CD14-positive monocyte (primary cell): ENCODE data around the gene PAXX. TPM values are rescaled to one million over a fixed set of nuclear protein-coding genes. Genes with fewer than 3 reads are reported as not detected.
A peak's percentile ranks its signal among the peaks of the same experiment; 100 is the strongest.

Experiments
- DNase-seq, 3 donors: peaks; one replicate each; pipeline ENCODE4 v3.0.0-alpha.2; 2011 to 2022
- H2AFZ ChIP-seq: 2 replicates; pipeline ENCODE4 v1.6.0; 2012; ENCODE audit warnings: mild to moderate bottlenecking, low read depth, low read length, inconsistent platforms; ENCODE audit not compliant: insufficient read depth, poor library complexity, severe bottlenecking
- H3K27ac ChIP-seq, 2 donors: 1 replicate in 1 of 2; 2 replicates in 1 of 2; pipeline ENCODE4 v1.5.1; 2012 to 2013; ENCODE audit warnings: low read length in 2 of 2, control low read depth in 1 of 2, inconsistent platforms in 1 of 2, low read depth in 1 of 2, mild to moderate bottlenecking in 1 of 2
- H3K27me3 ChIP-seq, 2 donors: one replicate each; pipeline versions ENCODE4 v1.6.0 to v1.6.1; 2011 to 2013; ENCODE audit warnings: low read length in 2 of 2; ENCODE audit not compliant: control insufficient read depth in 2 of 2, insufficient read depth in 2 of 2
- H3K36me3 ChIP-seq, 2 donors: replicated peaks in 1 of 2; 1 replicate in 1 of 2; 2 replicates in 1 of 2; pipeline versions ENCODE4 v1.5.1 to v1.6.1; 2012 to 2013; ENCODE audit warnings: low read length in 2 of 2, control low read depth in 1 of 2, inconsistent platforms in 1 of 2, mild to moderate bottlenecking in 1 of 2; ENCODE audit not compliant: insufficient read depth in 2 of 2, control insufficient read depth in 1 of 2
- H3K4me1 ChIP-seq, 2 donors: 1 replicate in 1 of 2; 2 replicates in 1 of 2; pipeline versions ENCODE4 v1.5.1 to v1.6.1; 2012 to 2013; ENCODE audit warnings: low read length in 2 of 2, control low read depth in 1 of 2, inconsistent platforms in 1 of 2, mild to moderate bottlenecking in 1 of 2, moderate library complexity in 1 of 2; ENCODE audit not compliant: insufficient read depth in 2 of 2, control insufficient read depth in 1 of 2
- H3K4me2 ChIP-seq: replicated peaks from 2 replicates; pipeline ENCODE3; 2012; ENCODE audit warnings: low read length, moderate library complexity, mild to moderate bottlenecking; ENCODE audit not compliant: poor library complexity, severe bottlenecking; ENCODE audit errors: extremely low read depth
- H3K4me3 ChIP-seq, 3 experiments: fragments of 200-600 bp in 1 of 3; sonication (generic) in 1 of 3; replicated peaks in 1 of 3; 1 replicate in 2 of 3; 2 replicates in 1 of 3; pipeline ENCODE4 v1.5.1; 2011 to 2013; ENCODE audit warnings: low read length in 3 of 3, mild to moderate bottlenecking in 3 of 3, control low read depth in 2 of 3, low read depth in 2 of 3, inconsistent platforms in 1 of 3, moderate library complexity in 1 of 3
- H3K79me2 ChIP-seq: 2 replicates; pipeline ENCODE4 v1.6.0; 2012; ENCODE audit warnings: mild to moderate bottlenecking, control low read depth, inconsistent platforms, low read length, moderate library complexity; ENCODE audit not compliant: insufficient read depth
- H3K9ac ChIP-seq: 2 replicates; pipeline ENCODE4 v1.6.0; 2017; ENCODE audit warnings: low read length, mild to moderate bottlenecking; ENCODE audit not compliant: insufficient read depth, poor library complexity, severe bottlenecking
- H3K9me3 ChIP-seq, 2 donors: replicated peaks in 1 of 2; 1 replicate in 1 of 2; 2 replicates in 1 of 2; pipeline versions ENCODE4 v1.5.1 to v1.6.1; 2012 to 2013; ENCODE audit warnings: low read length in 2 of 2, control low read depth in 1 of 2; ENCODE audit not compliant: control insufficient read depth in 1 of 2, insufficient read depth in 1 of 2
- H4K20me1 ChIP-seq: 2 replicates; pipeline ENCODE4 v1.6.0; 2012; ENCODE audit warnings: mild to moderate bottlenecking, low read length, control low read depth, moderate library complexity; ENCODE audit not compliant: insufficient read depth
- H3K27ac Mint-ChIP-seq, 7 donors: one replicate each; pipeline ENCODE4 v1.8.0; 2020; ENCODE audit warnings: mild to moderate bottlenecking in 7 of 7, mixed read lengths in 7 of 7, moderate library complexity in 6 of 7, inconsistent platforms in 2 of 7
- H3K27me3 Mint-ChIP-seq, 3 donors: one replicate each; pipeline ENCODE4 v1.8.0; 2021 to 2022; ENCODE audit warnings: low read depth in 3 of 3, mild to moderate bottlenecking in 3 of 3, mixed read lengths in 3 of 3, moderate library complexity in 3 of 3, inconsistent platforms in 1 of 3
- H3K36me3 Mint-ChIP-seq, 2 donors: one replicate each; pipeline ENCODE4 v1.8.0; 2020; ENCODE audit warnings: mixed read lengths in 2 of 2, inconsistent platforms in 1 of 2, mild to moderate bottlenecking in 1 of 2
- H3K4me1 Mint-ChIP-seq: one replicate; pipeline ENCODE4 v1.8.0; 2020; ENCODE audit warnings: mild to moderate bottlenecking, mixed read lengths
- H3K4me3 Mint-ChIP-seq, 2 donors: one replicate each; pipeline ENCODE4 v1.8.0; 2020; ENCODE audit warnings: mild to moderate bottlenecking in 2 of 2, mixed read lengths in 2 of 2, moderate library complexity in 1 of 2
- H3K9me3 Mint-ChIP-seq, 7 donors: one replicate each; pipeline ENCODE4 v1.8.0; 2020 to 2022; ENCODE audit warnings: mixed read lengths in 7 of 7, mild to moderate bottlenecking in 6 of 7, moderate library complexity in 6 of 7, inconsistent platforms in 2 of 7
- CTCF ChIP-seq: fragments of 200-600 bp; IDR thresholded peaks from one replicate; pipeline ENCODE4 v1.8.0; 2022; ENCODE audit warnings: antibody characterized with exemption, mild to moderate bottlenecking
- WGBS: methylation state at CpG from one replicate; pipeline ENCODE4 v1.1.5; 2013; ENCODE audit warnings: missing lambda C conversion rate; ENCODE audit not compliant: insufficient coverage; 5-methylcytosine and 5-hydroxymethylcytosine counted together
- intact Hi-C, 2 donors: fragments of 100-400 bp; cut with micrococcal nuclease; formaldehyde crosslinking; loops; one replicate each; pipeline versions ENCODE4 v1.15.0 to v1.15.1; 2023
- polyA plus RNA-seq, 3 donors: library from polyadenylated mRNA; depleted of rRNA in 1 of 3; unstranded in 2 of 3; stranded (reverse) in 1 of 3; fragments of 300-500 nt in 2 of 3; fragments of >200 nt in 1 of 3; fragmentation: Illumina TruSeq in 2 of 3; gene quantifications; 1 replicate in 2 of 3; 2 replicates in 1 of 3; pipeline ENCODE4 v1.2.3, GENCODE V29; 2012 to 2021

The PAXX gene
- polyA plus RNA-seq, 3 donors, result 35.3 to 92.9 (median 40.7) TPM

GRCh38 chr9:136992819-136993369 lies 672 bp downstream of the PAXX start:
- peaks cover 30% of the 10 kb centered on the region for H4K20me1 ChIP-seq
- no peak for DNase-seq
- peaks cover 10% of the 10 kb centered on the region in 2 donors for H3K36me3 Mint-ChIP-seq
- H3K27me3 ChIP-seq, result peaks cover 0 to 44% of the 10 kb centered on the region in 2 donors
- peak overlapping the region; percentile 14 to 79 for H3K27ac ChIP-seq
- intact Hi-C loops, result loop anchor here (2.0 to 5.0 kb wide), 2 partner anchors 39 to 202 kb away; partner anchors contain the start of genes FUT7 (in 1 of the 2) and TMEM141 (in 1 of the 2)
- no peak for TF ChIP-seq CTCF
- H3K9me3 Mint-ChIP-seq, result peaks cover 0 to 17% (median 3%) of the 10 kb centered on the region in 7 donors
- H3K27me3 Mint-ChIP-seq, result peaks cover 27 to 55% (median 51%) of the 10 kb centered on the region in 3 donors
- H3K9ac ChIP-seq, result peak overlapping the region; percentile 73
- H3K79me2 ChIP-seq, result peaks cover 20% of the 10 kb centered on the region
- H3K4me3 ChIP-seq, result peak overlapping the region; percentile 67 to 88 (median 85)
- peak overlapping the region; percentile 81 to 89 for H3K4me3 Mint-ChIP-seq
- peaks cover 6 to 9% of the 10 kb centered on the region in 2 donors for H3K36me3 ChIP-seq
- H3K4me2 ChIP-seq, result peak overlapping the region; percentile 97
- 70% methylated on average over 10 of the region's 18 CpGs for WGBS
- H2AFZ ChIP-seq, result peak overlapping the region; percentile 79
- H3K9me3 ChIP-seq, result no peaks in the 10 kb centered on the region
- peak overlapping the region in 6 of 7 donors; percentile 23 to 86 (median 69) for H3K27ac Mint-ChIP-seq
- H3K4me1 ChIP-seq, result peaks cover 47 to 64% of the 10 kb centered on the region in 2 donors
- peaks cover 46% of the 10 kb centered on the region for H3K4me1 Mint-ChIP-seq

- intact Hi-C loops, result loop anchor here in 1 of 2 donors (5.0 kb wide), 1 partner anchor 38 kb away; the partner anchor contains the start of gene FUT7
- H3K36me3 ChIP-seq, result peaks cover 6 to 9% of the 10 kb centered on the region in 2 donors
- WGBS, result 80% methylated on average over 51 of the region's 54 CpGs
- peaks cover 30% of the 10 kb centered on the region for H4K20me1 ChIP-seq
- H3K27ac ChIP-seq, result no peak overlapping the region
- H3K27me3 ChIP-seq, result peaks cover 0 to 41% of the 10 kb centered on the region in 2 donors
- no peaks in the 10 kb centered on the region for H3K9me3 ChIP-seq
- H3K4me3 ChIP-seq, result no peak overlapping the region
- Mint-ChIP-seq H3K9me3 (peaks cover 0 to 17% (median 3%) of the 10 kb centered on the region in 7 donors), H3K27me3 (peaks cover 26 to 56% (median 49%) of the 10 kb centered on the region in 3 donors), H3K4me3 (peak overlapping the region in 1 of 2 donors; percentile 89), H3K4me1 (peaks cover 60% of the 10 kb centered on the region), H3K27ac (no peak overlapping the region), H3K36me3 (peaks cover 10% of the 10 kb centered on the region in 2 donors)
- no peak overlapping the region for H2AFZ ChIP-seq
- H3K4me1 ChIP-seq, result peaks cover 61 to 78% of the 10 kb centered on the region in 2 donors
- H3K4me2 ChIP-seq, result no peak overlapping the region
- no peak overlapping the region for H3K9ac ChIP-seq
- TF ChIP-seq CTCF, result no peak
- DNase-seq, result no peak
- H3K79me2 ChIP-seq, result peaks cover 20% of the 10 kb centered on the region
These were observed 2.1 kb downstream of the PAXX start for GRCh38 chr9:136994180-136994887.
